GM12878 (cell line): ENCODE data around the gene TAC3.

Source experiments
- CTCF ChIP-seq, 3 experiments: IDR thresholded peaks in 2 of 3; conservative IDR thresholded peaks in 1 of 3; 2 replicates each; pipeline ENCODE4 v1.5.1; 2011; ENCODE audit warnings: low read depth in 3 of 3, low read length in 3 of 3, mild to moderate bottlenecking in 3 of 3, control low read depth in 2 of 3, moderate library complexity in 2 of 3, inconsistent platforms in 1 of 3, mixed read lengths in 1 of 3; ENCODE audit not compliant: control insufficient read depth in 2 of 3, insufficient read depth in 1 of 3; ENCODE audit errors: extremely low read depth in 1 of 3
- ETV6 ChIP-seq, 2 experiments: fragments of 450-650 bp in 1 of 2; IDR thresholded peaks in 1 of 2; conservative IDR thresholded peaks in 1 of 2; 2 replicates each; pipeline ENCODE4 v1.6.1; 2014; ENCODE audit warnings: antibody characterized with exemption in 1 of 2, borderline replicate concordance in 1 of 2, low read depth in 1 of 2, mild to moderate bottlenecking in 1 of 2, moderate library complexity in 1 of 2
- EZH2 ChIP-seq: IDR thresholded peaks from 2 replicates; pipeline ENCODE4 v1.6.1; 2012; ENCODE audit warnings: low read depth, mild to moderate bottlenecking, control low read depth, inconsistent platforms, low read length, borderline replicate concordance; ENCODE audit not compliant: control insufficient read depth
- GATAD2B ChIP-seq: fragments of 450-650 bp; conservative IDR thresholded peaks from 2 replicates; pipeline ENCODE4 v1.6.1; 2017; ENCODE audit warnings: low read depth, mild to moderate bottlenecking, moderate library complexity
- PML ChIP-seq: IDR thresholded peaks from 2 replicates; pipeline ENCODE4 v1.6.1; 2012; ENCODE audit warnings: low read length, inconsistent platforms
- REST ChIP-seq: IDR thresholded peaks from 2 replicates; pipeline ENCODE4 v1.6.1; 2012; ENCODE audit warnings: mild to moderate bottlenecking, low read depth, low read length

- TF ChIP-seq REST (no peak), ETV6 (conservative IDR thresholded peaks at IDR 0.05 in 1 of 2, IDR thresholded peaks at IDR 0.05 in 1 of 2; ENCODE audit: borderline replicate concordance in 1 of 2, low read depth in 1 of 2) (no peak), GATAD2B (no peak), CTCF (IDR thresholded peaks at IDR 0.05 in 2 of 3, conservative IDR thresholded peaks at IDR 0.05 in 1 of 3; ENCODE audit: control insufficient read depth in 2 of 3, extremely low read depth in 1 of 3, insufficient read depth in 1 of 3, low read depth in 3 of 3, low read length in 3 of 3) (no peak), PML (no peak), EZH2 (no peak)
These were observed 9.4 kb downstream of the TAC3 start for GRCh38 chr12:57006809-57007475.
